SU-DHL-6 (cell line): ENCODE measurements around the gene WDR81.

ENCODE experiments used
- EZH2phosphoT487 ChIP-seq: fragments of 200-600 bp; sonication (generic), shearing (Covaris generic); conservative IDR thresholded peaks from 2 replicates; pipeline ENCODE4 v1.6.1; 2018; ENCODE audit warnings: mild to moderate bottlenecking, antibody characterized with exemption, low read length, moderate library complexity, mixed read lengths
- TF ChIP-seq, protein P1 (sequence below): fragments of 200-600 bp; sonication (generic); IDR thresholded peaks from one replicate; pipeline ENCODE4 v1.5.1; 2017; ENCODE audit warnings: antibody characterized with exemption, mild to moderate bottlenecking, low read length, moderate library complexity; ENCODE audit not compliant: insufficient read depth, poor library complexity, severe bottlenecking

GRCh38 chr17:1786708-1787107 is 62.2 kb downstream of the WDR81 start:
- TF ChIP-seq, protein P1, sequence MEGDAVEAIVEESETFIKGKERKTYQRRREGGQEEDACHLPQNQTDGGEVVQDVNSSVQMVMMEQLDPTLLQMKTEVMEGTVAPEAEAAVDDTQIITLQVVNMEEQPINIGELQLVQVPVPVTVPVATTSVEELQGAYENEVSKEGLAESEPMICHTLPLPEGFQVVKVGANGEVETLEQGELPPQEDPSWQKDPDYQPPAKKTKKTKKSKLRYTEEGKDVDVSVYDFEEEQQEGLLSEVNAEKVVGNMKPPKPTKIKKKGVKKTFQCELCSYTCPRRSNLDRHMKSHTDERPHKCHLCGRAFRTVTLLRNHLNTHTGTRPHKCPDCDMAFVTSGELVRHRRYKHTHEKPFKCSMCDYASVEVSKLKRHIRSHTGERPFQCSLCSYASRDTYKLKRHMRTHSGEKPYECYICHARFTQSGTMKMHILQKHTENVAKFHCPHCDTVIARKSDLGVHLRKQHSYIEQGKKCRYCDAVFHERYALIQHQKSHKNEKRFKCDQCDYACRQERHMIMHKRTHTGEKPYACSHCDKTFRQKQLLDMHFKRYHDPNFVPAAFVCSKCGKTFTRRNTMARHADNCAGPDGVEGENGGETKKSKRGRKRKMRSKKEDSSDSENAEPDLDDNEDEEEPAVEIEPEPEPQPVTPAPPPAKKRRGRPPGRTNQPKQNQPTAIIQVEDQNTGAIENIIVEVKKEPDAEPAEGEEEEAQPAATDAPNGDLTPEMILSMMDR, result no peak
- TF ChIP-seq EZH2phosphoT487, result no peak
